ENCODE measurements around the gene HOXB1. TPM values are rescaled to one million over a fixed set of nuclear protein-coding genes. Genes with fewer than 3 reads are reported as not detected.

Gene HOXB1
- total RNA-seq, 1 donor from 2014 or later = not detected

- POLR2A ChIA-PET = interaction anchor here (0.7 kb wide), 1 partner anchor 122 kb away, joined by 3 read pairs; no protein-coding TSS in a partner anchor
Observed at GRCh38 chr17:48567646-48568354, 37.0 kb upstream of the HOXB1 start.

GRCh38 chr17:48567209-48567608, 36.4 kb upstream of the HOXB1 start:
- Mint-ChIP-seq H3K27ac (no peak overlapping the region), H3K4me3 (no peak overlapping the region), H3K4me1 (peaks cover 4% of the 10 kb centered on the region), H3K36me3 (ENCODE audit: low read depth) (no peaks in the 10 kb centered on the region), H3K27me3 (peaks cover 26% of the 10 kb centered on the region), H3K9me3 (no peaks in the 10 kb centered on the region)
- DNase-seq (no peak), ATAC-seq (ENCODE audit: low read depth) (no peak)
- intact Hi-C loops (cut with micrococcal nuclease) = loop anchor here (2.0 kb wide), 1 partner anchor 14 kb away; no protein-coding TSS in a partner anchor
- CTCF ChIA-PET = no interaction called here
- POLR2A ChIA-PET = no interaction called here
- TF ChIP-seq CTCF (IDR thresholded peaks at IDR 0.05) = no peak

More at GRCh38 chr17:48567646-48568354, 37.0 kb upstream of the HOXB1 start:
- CTCF ChIA-PET = interaction anchor here (1.1 kb wide), 1 partner anchor 19 kb away, joined by 3 read pairs; no protein-coding TSS in a partner anchor
- ATAC-seq (ENCODE audit: low read depth) (no peak), DNase-seq (no peak)
- Mint-ChIP-seq H3K4me1 (peaks cover 4% of the 10 kb centered on the region), H3K9me3 (no peaks in the 10 kb centered on the region), H3K27me3 (peaks cover 26% of the 10 kb centered on the region), H3K4me3 (no peak overlapping the region), H3K27ac (no peak overlapping the region), H3K36me3 (ENCODE audit: low read depth) (no peaks in the 10 kb centered on the region)
- intact Hi-C loops (cut with micrococcal nuclease) = loop anchor here (2.0 kb wide), 1 partner anchor 15 kb away; no protein-coding TSS in a partner anchor
- no peak for TF ChIP-seq CTCF (IDR thresholded peaks at IDR 0.05)

GRCh38 chr17:48566717-48567116, 35.9 kb upstream of the HOXB1 start:
- Mint-ChIP-seq H3K27me3 (peaks cover 25% of the 10 kb centered on the region), H3K9me3 (no peaks in the 10 kb centered on the region), H3K36me3 (ENCODE audit: low read depth) (no peaks in the 10 kb centered on the region), H3K4me3 (no peak overlapping the region), H3K27ac (no peak overlapping the region), H3K4me1 (peaks cover 4% of the 10 kb centered on the region)
- intact Hi-C loops (cut with micrococcal nuclease) = loop anchor here (2.0 kb wide), 1 partner anchor 14 kb away; no protein-coding TSS in a partner anchor
- no peak for TF ChIP-seq CTCF (IDR thresholded peaks at IDR 0.05)
- no peak for DNase-seq
- no peak for ATAC-seq (ENCODE audit: low read depth)
- POLR2A ChIA-PET = no interaction called here
- CTCF ChIA-PET = no interaction called here

GRCh38 chr17:48565925-48566710, 35.3 kb upstream of the HOXB1 start:
- POLR2A ChIA-PET = no interaction called here
- no peak overlapping the region for H3K4me3 Mint-ChIP-seq
- no peak for ATAC-seq (ENCODE audit: low read depth)
- intact Hi-C loops (cut with micrococcal nuclease) = loop anchor here (2.0 kb wide), 1 partner anchor 13 kb away; no protein-coding TSS in a partner anchor
- H3K9me3 Mint-ChIP-seq = no peaks in the 10 kb centered on the region
- H3K4me1 Mint-ChIP-seq = peaks cover 4% of the 10 kb centered on the region
- no peak overlapping the region for H3K27ac Mint-ChIP-seq
- H3K27me3 Mint-ChIP-seq = peaks cover 23% of the 10 kb centered on the region
- no peaks in the 10 kb centered on the region for H3K36me3 Mint-ChIP-seq (ENCODE audit: low read depth)
- CTCF ChIA-PET = interaction anchor here (0.6 kb wide), 1 partner anchor 250 kb away, joined by 3 read pairs; no protein-coding TSS in a partner anchor
- DNase-seq = no peak
- TF ChIP-seq CTCF (IDR thresholded peaks at IDR 0.05) = no peak

GRCh38 chr17:48565022-48565554, 34.3 kb upstream of the HOXB1 start:
- Mint-ChIP-seq H3K36me3 (ENCODE audit: low read depth) (no peaks in the 10 kb centered on the region), H3K4me3 (no peak overlapping the region), H3K27ac (no peak overlapping the region), H3K9me3 (no peaks in the 10 kb centered on the region), H3K27me3 (peaks cover 25% of the 10 kb centered on the region), H3K4me1 (peaks cover 4% of the 10 kb centered on the region)
- ChIA-PET POLR2A (no interaction called here), CTCF (no interaction called here)
- DNase-seq (no peak), ATAC-seq (ENCODE audit: low read depth) (no peak)
- intact Hi-C loops (cut with micrococcal nuclease) = no loop called here
- TF ChIP-seq CTCF (IDR thresholded peaks at IDR 0.05) = no peak

Data from activated B cell treated with CpG ODN at 0.5 μM for 24 hours (primary cell).